NCI-H446 (cell line): ENCODE results near the gene CYGB.
"Not testable (repeated sequence)": the region's sequence is repeated elsewhere in the genome, so short reads cannot be mapped to it uniquely, and the experiment has no call there.

ENCODE experiments used
- DNase-seq, 2 experiments: peaks; one replicate each; lab custom pipeline; 2025; lab: John Stamatoyannopoulos, UW

CYGB gene

GRCh38 chr17:76567634-76568432 lies 30.3 kb upstream of the CYGB start:
- no peak for DNase-seq

GRCh38 chr17:76566988-76567431 lies 29.5 kb upstream of the CYGB start:
- DNase-seq, result no peak

- no peak for DNase-seq
Measured at GRCh38 chr17:76566613-76566943, 29.1 kb upstream of the CYGB start.

GRCh38 chr17:76565728-76566612 lies 28.5 kb upstream of the CYGB start:
- DNase-seq, result no peak

GRCh38 chr17:76564991-76565727 lies 27.6 kb upstream of the CYGB start:
- DNase-seq, result not testable (repeated sequence)

GRCh38 chr17:76563359-76563758 lies 25.9 kb upstream of the CYGB start:
- not testable (repeated sequence) for DNase-seq

- DNase-seq, result peak; percentile 35 to 75
Measured at GRCh38 chr17:76562734-76563148, 25.2 kb upstream of the CYGB start.

GRCh38 chr17:76561799-76562268 lies 24.3 kb upstream of the CYGB start:
- DNase-seq, result peak in 1 of 2 experiments; percentile 24

GRCh38 chr17:76561332-76561731 lies 23.8 kb upstream of the CYGB start:
- DNase-seq, result no peak

GRCh38 chr17:76560877-76561221 lies 23.3 kb upstream of the CYGB start:
- no peak for DNase-seq

GRCh38 chr17:76560036-76560876 lies 22.7 kb upstream of the CYGB start:
- no peak for DNase-seq

GRCh38 chr17:76559460-76559859 lies 22.0 kb upstream of the CYGB start:
- DNase-seq, result not testable (repeated sequence)

GRCh38 chr17:76558198-76559095 lies 20.9 kb upstream of the CYGB start:
- peak in 1 of 2 experiments; percentile 14 for DNase-seq

GRCh38 chr17:76557368-76558197 lies 20.1 kb upstream of the CYGB start:
- DNase-seq, result peak; percentile 98 to 99

GRCh38 chr17:76556765-76557367 lies 19.4 kb upstream of the CYGB start:
- DNase-seq, result no peak

- peak; percentile 53 to 83 for DNase-seq
Measured at GRCh38 chr17:76554131-76554530, 16.6 kb upstream of the CYGB start.

GRCh38 chr17:76553178-76553908 lies 15.8 kb upstream of the CYGB start:
- no peak for DNase-seq

- DNase-seq, result no peak
Measured at GRCh38 chr17:76551685-76552084, 14.2 kb upstream of the CYGB start.
